Medulla oblongata (tissue), 1 donor: Measurements from ENCODE around the gene RAD54L.
"Not testable (repeated sequence)": the region's sequence is repeated elsewhere in the genome, so short reads cannot be mapped to it uniquely, and the experiment has no call there.

Experiments
- DNase-seq: peaks from one replicate; pipeline ENCODE4 v3.0.0-alpha.2; 2015; ENCODE audit errors: extremely low spot score

RAD54L gene

GRCh38 chr1:46319960-46320914 lies 72.7 kb downstream of the RAD54L start:
- not testable (repeated sequence) for DNase-seq

- not testable (repeated sequence) for DNase-seq
Observed at GRCh38 chr1:46322191-46322590, 74.6 kb downstream of the RAD54L start.

GRCh38 chr1:46325285-46326076 lies 77.9 kb downstream of the RAD54L start:
- DNase-seq, result not testable (repeated sequence)
